Stimulated activated CD4-positive, alpha-beta T cell treated with anti-CD3 and anti-CD28 coated beads, Interleukin-1b, Interleukin-23, amount 100 ng/mL, for 24 hours (primary cell): ENCODE measurements around the gene COL9A3.

Experiments
- DNase-seq, 4 experiments: peaks; one replicate each; pipeline ENCODE4 v3.0.0-alpha.2; 2020; ENCODE audit warnings: low read depth in 4 of 4, low spot score in 1 of 4

COL9A3 gene

DNA sequence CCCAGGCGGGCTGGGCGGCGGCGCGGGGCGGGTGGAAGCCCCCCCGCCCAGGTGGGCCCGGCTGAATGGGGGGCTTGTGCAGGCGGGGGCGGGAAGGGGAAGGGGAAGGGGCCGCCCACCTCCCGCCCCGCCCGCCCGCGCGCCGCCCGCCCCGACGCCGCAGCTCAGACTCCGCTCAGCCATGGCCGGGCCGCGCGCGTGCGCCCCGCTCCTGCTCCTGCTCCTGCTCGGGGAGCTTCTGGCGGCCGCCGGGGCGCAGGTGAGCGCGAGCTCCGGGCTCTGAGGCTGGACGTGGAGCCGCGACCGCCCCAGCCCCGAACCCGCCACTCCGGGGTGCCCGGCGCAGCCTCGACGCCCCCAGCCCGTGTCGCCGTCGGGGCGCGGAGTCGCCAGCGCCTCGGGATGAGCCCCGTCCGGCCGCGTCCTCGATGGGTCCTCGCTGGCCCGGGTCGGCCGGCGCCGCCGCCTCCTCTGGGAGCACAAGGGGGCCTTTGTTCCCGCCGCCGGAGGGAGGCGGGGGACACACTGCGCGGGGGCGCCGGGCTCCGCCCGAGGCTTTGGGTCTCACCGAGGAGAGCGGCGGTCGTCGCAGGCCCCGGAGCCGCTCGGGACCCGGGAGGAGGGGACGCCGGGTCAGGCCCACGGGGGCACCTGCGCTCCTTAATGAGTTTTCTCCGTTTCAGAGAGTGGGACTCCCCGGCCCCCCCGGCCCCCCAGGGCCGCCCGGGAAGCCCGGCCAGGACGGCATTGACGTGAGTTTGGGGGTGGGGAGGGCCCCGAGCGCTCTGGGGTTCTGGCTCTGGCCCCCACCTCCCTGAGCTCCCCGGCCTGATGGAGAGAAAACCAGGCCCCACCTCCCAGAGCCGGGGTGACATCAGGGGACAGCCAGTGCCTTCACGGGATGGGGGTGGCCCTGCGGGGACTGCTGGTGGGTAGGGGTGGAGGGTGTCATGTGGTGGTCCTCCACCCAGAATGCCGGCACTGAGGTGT is at the start of gene COL9A3:
Gene COL9A3, plus strand, starts transcription at position 167 of the 990 bp plus-strand sequence. Its CDS starts 15 bp downstream, at position 182.
- no peak for DNase-seq

DNA sequence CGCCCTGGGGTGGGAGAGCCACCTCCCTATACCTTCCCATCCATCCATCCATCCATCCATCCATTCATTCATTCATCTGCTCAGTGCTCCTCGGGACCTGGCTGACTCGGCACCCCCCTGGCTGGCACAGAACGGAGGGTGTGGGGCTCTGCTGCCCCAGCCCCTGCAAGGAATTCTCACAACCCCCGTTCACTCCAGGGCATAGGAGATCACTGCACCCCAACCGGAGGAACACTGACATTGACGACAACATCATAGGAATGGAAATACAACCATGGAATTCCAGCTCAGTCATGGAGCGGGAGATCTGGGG is 48.7 kb upstream of the COL9A3 start:
- no peak for DNase-seq

DNA sequence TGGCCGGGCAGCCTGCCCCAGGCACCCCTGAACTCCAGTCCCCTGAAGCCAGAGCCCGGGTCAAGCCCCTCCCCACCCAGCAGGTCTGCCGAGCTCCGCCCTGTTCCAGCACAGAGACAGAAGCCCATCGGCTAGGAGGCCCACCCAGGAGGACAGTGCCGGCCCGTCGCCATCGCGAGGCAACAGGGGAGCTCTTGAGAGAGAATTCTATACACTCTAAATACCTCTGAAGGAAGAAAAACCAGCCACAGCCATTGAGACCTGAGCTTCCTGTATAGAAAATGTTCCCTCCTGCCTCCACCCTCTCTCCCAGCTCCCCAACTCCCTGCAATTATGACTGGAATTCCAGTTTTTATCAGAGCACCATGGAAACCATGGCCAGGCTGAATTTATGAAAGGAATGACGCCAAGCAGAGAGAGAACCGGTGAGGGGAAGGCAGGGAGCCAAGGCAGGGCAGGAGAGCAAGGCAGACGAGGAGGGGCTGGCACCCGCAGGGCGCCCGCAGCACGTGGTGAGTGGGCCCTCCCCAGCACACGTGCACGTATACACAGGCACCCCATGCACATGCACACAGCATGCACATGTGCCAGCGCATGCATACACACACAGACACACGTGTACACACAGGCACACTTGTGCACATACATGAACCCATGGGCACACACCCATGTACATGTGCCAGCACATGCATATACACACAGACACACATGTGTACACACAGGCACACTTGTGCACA is 48.1 kb upstream of the COL9A3 start:
- DNase-seq = no peak

DNA sequence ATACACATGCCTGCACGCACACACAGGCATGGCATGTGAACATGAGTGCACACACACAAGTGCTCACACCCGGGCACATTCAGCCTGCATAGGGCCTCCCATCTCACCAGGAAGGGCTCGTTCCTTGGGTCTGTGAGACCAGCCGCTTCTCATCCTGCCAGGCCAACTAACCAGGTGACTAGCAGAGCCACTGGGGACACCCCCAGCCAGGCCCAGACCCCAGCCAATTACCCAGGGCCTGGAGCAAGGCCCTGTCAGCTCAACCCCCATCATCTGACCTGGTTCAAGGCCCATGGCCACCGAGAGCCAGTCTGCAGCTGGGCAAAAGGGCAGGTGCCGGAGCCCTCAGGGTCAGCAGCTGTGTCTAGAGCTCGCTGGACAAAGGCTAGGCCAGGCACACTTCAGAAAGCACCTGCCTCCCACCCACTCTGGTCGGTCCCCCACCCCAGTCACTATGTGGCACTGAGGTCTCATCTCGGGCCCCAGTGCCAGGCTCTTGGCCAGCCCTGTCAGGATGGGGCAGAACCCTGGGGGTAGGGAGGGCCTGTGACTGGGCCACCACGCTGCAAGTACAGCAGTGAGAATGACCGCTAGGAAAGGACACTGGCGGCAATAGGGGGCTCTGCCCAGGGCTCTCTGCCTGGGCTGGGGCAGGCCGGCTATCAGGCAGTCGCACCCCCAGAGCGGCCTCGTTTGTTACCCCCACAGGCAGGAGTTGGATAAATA is 47.3 kb upstream of the COL9A3 start:
- no peak for DNase-seq

DNA sequence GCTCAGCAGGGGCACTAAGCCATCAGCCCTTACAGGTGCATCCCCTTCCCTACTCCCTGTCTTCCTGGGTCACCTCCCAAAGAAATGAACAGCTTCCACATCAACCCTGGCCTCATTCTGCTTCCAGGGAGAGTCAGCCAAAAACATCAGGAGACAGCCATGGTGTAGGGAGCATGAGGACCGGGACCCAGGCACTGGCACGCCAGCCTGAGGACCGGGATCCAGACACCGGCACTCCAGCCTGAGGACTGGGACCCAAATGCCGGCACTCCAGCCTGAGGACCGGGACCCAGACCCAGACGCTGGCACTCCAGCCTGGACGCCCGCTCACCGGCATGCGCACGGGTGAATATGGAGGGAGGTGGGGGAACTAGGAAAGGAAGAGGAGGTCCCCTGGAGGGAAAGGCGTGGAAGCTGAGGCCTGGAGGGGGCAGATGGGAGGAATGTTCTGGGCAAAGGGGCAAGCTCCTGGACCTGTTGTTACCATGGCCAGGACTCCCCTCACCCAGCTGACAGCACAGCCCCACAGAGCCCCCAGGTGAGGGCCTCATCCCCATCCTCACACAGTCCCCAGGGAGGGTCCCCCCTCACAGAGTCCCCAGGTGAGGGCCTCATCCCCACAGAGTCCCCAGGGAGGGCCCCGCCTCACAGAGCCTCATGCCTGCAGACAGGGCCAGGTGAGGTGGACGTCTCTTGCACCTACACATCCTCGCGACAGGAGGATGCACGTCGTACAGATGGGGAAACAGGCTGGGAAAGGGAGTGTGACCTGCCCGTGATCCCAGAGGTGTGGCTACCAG is 46.5 kb upstream of the COL9A3 start:
- DNase-seq = no peak

DNA sequence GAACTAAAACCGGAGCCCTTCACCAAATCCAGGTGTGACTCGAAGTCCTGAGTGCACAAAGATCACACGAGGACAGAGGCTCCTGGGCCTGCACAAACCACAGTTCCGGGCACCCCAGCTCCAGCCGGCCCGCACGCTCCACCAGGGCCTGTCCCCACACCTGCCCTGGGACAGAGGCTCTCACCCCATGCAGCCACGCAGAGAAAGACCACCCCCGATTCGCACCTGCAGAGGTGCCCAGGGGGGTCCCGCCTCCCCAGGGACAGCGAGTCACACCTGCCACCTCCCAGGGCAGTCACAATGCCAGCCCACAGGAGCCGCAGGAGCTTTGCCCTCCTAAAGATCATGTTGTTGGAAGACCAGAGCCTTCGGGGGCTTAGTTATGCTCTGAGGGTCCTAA is 45.9 kb upstream of the COL9A3 start:
- no peak for DNase-seq

DNA sequence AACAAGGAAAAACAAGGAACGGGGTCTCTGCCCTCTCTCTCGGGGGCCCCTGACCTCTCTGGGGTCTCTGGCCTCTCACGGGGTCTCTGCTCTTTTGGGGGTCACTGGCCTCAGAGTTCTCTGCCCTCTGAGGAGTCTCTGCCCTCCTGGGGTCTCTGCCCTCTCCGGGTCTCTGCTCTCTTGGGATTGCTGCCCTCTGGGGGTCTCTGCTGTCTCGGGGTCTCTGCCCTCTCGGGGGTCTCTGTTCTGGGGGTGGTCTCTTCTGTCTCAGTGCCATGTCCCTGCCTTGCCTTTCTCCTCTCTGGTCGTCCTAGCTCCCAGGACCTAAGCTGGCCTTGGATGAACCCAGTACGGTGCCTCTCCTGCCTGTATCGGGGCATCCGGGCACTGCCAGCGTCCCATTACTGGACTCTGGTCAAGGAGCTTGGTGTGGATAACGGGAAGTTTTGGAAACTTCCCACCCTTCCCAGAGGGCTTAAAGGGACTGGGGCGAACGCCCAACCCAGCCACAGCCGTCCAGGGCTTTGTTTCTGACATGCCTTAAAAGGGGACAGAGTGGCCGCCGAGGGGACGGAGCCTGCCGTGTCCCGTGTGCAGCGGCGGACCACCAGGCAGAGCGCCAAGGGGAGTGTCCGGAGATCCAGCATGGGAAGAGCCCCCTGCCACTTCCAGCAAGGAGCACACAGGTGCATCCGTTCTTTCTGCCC is 45.3 kb upstream of the COL9A3 start:
- DNase-seq = no peak

DNA sequence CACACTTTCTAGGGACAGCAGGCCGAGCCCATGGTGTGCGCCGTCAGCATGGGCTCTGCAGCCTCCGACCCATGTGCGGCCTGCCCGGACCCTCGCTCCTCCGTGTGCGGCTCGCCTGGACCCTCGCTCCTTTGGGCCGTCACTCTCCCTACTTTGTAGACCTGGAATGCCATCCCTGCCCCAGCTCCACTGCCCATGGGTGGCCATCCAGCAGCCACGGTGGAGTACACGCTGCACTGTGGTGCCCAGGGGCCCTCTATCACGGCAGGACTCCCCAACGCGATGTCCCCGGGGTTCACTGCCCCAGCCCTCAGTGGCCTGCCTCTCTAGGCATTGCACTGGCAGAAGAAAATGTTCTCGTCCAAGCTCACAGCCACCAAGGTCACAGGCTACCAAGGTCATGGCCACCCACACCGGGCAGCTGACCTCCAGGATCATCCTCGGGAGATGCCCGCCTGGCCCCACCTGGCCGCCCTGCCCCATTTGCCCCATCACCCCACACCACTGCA is 44.7 kb upstream of the COL9A3 start:
- no peak for DNase-seq

DNA sequence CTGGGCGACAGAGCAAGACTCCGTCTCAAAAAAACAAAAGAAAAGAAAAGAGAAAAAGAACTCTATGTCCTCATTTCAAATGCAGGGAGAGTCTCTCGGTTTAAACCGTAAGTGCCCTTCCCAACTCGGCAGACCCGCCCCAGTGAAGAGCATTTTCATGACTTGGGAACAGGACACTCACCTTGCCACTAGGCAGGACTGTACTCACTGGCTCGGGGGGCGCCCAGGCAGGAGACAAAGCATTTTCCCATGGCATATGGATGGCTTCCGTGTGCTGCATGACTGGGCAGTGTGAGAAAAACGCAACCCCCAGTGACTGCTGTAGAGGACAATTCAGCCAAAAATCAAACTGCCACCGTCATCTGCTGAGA is 44.2 kb upstream of the COL9A3 start:
- DNase-seq = no peak

DNA sequence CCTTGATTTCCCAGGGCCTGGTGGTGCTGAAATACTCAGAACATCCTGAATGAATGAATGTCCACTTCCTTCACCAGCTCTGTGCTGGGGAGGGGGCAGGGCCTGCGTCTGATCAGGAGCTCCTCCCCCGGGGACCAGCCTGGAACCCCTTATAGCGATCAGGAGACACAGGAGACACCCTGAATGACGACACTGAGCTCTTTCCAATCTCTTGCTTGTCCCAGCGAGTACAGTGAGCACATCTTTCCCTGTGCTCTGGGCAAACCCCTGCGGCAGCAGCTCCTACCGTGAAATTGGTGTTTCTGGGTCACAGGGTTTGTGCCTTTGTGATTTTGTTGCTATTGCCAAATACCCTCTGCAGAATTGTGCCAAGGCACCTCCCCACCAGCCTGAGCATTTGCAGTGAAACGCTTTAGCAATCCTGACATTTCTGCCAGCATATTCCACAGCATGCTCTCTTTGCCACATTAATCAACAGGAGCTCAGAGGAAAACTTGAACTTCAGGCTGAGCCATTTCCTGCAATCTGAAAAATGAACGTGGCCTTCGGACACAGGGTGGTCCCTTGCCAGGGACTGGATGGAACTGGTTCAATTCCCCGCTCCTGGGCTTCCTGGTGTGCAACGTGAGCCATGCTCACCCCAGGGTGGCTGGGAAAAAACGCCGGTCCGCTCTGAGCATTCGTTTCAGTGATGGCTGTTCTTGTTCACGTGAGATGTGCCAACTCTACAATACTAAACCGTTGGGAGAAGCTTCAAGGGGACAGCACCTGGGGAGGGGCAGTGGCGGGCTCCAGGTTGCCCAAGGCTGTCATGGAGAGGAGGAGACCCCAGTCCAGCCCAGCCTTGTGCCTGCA is 43.6 kb upstream of the COL9A3 start:
- DNase-seq = no peak

DNA sequence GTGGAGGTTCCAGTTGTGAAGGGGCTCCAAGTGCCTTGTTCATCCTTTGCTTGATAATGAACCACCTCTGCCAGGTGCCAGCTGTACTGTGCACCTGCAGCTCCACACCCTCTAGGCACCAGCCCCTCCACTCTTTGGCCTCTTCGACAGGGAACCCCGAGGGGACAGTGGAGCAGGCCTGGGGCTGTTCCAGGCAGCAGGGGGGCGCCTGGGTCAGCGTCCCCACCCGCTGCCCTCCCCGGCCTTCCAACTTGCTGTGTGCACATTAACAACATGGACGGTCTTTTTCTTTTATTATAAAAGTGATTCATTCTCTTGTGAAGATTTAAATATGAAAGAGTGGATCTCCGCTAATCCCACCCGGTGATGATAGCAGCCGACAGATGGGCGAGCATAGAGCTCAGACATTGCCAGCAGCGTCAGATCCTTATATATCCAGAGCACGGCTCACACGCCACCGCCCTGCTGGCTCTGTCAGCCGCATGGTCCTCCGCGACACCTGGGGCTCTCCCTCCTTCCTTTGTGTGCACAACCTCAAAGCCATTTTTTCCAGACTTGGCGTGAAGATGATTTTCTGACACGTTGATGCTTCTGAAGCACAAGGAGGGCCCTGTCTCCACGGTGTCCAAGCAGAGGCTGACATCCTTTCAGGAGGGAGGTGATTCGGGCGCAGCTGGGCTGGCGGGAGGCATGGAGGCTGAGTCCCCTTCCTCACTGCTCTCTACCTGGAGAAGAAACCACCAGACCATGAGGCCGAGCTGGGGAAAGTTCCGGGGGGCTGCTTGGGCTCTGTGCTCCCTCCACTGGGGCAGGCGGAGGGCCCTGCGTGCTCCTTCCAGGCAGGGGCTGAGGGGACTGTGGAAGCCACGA is 42.8 kb upstream of the COL9A3 start:
- DNase-seq = no peak

DNA sequence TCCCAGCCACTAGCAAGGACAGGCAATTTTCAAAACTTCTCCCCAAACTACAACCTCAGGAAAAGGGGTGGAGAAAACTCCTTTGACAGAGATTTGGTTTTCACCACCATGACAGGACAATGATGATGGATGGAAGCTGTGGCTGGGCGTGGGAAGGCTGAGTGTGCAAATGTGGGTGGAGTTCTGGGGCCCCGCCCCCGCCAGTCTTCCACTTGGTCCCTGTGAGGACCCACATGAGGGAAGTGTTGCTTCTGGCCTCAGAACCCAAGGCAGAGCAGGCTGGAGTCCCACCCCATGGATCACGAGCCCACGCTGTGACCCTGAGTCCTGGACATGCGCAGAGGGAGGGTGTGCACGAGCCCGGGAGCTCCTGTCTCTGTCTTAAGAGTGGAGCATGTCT is 42.1 kb upstream of the COL9A3 start:
- DNase-seq = no peak

DNA sequence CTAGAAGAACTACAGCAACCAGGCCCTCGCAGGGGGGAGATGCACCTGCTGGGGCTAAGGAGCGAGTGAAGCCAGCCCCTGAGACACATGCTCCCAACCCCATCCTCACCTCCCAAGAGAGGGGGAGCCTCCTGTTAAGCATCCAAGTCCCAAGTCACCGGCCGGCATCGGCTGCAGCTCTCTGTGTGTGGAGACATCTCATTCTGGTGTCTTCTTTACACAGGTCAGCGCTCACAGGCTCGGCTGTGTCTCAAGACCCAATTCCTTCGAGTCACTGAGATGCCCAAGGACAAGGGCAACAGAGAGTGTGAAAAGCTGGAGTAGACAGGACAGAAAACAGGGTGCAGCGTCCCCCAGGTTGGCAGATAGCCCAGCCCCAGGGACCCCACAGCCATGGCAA is 41.6 kb upstream of the COL9A3 start:
- DNase-seq = no peak

DNA sequence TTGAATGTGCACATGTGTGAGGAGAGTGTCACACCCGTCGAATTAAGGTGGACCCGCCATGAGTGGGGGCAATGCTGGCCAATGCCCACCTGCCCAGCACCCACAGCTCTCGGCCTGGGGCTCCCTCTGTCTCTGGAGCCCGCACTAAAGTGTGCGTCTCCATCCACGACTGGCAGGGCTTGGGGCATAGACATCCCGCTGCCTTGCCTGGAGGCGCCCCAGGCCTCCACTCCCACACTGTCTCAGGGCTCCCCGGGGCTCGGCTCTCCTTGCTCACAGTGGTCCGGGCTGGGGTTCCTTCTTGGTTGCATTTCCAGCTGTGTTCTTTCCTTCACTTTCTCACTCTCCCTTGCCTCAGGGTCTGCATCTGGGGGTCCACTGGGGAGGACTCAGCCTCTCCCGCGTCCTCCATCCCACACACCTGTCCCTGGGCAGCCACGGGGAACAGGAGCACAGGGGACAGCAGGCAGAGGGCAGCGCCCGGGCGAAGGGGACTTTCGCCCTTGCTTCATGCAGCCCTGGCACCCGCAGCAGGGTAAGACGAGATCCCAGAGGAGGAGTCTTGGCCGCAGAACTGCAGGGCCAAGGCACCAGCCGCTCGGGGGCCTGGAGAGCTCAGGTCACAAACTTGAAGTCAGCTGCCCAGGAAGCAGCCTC is 40.7 kb upstream of the COL9A3 start:
- DNase-seq = no peak

DNA sequence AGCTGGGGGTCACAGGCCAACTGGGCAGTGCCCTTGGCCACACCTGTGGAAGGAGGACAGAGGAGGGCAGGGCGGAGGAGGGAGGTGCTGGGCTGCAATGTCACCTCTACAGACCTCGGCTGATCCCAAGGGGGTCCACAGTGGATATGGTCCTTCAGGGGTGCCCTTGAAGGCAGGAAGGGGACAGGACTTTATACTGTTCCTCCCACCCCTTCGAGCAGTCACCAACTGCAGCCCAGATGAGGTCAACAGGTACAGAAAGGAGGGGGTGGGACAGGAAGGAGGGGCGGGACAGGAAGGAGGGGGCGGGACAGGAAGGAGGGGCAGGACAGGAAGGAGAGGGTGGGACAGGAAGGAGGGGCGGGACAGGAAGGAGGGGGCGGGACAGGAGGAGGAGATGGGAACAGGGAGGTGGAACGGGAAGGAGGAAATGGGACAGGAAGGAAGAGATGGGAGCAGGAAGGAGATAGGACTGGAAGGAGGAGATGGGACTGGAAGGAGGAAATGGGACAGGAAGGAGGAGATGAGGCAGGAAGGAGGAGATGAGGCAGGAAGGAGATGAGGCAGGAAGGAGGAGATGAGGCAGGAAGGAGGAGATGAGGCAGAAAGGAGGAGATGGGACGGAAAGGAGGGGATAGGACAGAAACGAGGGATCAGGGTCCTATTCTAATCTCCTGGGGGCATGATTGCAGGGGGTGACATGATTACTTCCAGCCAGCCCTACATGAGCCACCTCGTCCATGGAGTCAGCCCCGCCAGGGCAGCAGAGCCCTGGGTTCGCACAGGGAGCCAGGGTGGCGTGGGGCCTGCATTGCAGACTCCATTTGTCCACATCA is 39.9 kb upstream of the COL9A3 start:
- peak in 3 of 4 experiments; percentile 22 to 58 (median 28) for DNase-seq

DNA sequence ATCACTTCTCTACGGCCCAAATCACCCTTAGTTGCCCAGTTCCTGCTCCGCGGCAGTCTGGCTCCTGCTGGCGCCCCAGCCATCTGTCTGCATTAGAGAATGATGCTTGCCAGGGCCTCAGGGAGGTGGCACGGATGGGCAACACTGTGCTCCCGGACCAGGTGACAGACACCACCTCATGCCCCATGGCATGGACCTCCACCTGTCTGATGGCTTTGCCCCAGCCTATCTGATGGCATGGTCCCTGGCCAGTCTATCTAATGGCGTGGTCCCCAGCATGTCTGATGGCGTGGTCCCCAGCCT is 39.4 kb upstream of the COL9A3 start:
- DNase-seq = no peak

DNA sequence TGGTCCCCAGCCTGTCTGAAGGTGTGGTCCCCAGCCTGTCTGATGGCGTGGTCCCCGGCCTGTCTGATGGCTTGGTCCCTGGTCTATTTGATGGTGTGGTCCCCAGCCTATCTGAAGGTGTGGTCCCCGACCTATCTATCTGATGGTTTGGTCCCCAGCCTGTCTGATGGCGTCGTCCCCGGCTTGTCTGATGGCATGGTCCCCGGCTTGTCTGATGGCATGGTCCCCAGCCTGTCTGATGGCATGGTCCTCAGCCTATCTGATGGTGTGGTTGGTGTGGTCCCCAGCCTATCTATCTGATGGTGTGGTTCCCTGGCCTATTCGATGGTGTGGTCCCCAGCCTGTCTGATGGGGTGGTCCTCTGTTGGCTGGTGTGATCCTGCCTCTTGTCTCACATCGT is 38.8 kb upstream of the COL9A3 start:
- no peak for DNase-seq
